ENCODE results near the gene SLC2A4RG. TPM values are rescaled to one million over a fixed set of nuclear protein-coding genes. Genes with fewer than 3 reads are reported as not detected.

SLC2A4RG gene
- total and polyA plus RNA-seq, 2 of the 4 experiments (the other 2 are of a cell fraction): 5.0 to 50.3 TPM

DNA sequence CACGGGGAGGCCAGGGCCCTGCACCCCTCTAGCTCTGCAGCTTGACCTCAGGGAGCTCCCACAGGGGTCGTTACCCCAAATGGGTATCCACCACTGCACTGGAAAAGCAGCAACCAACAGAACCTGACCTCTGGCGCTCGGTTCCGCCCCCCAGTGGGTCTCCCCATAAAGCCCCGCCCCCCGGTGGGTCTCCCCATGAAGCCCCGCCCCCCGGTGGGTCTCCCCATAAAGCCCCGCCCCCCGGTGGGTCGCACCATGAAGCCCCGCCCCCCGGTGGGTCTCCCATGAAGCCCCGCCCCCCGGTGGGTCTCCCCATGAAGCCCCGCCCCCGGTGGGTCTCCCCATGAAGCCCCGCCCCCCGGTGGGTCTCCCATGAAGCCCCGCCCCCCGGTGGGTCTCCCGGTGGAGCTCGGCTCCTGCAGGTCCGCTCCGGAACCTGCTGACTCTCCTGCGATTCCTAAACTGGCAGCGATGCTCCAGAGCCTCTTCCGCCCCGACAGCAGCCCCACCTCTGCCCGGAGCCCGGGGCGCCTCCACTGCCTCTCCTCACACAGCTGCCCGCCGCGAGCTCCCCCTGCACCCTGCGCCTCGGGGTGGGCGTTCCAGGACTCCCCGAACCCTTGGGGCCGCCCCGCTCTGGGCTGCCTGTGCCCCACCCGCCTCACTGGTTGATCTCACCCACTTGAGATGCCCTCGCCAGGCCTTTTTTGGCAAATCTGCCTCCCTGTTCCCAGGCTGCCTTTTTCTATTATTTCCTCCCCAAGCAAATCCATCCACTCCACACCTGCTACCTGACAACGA is 12.1 kb downstream of the SLC2A4RG start:
- H2BK120ac ChIP-seq (ENCODE audit: low read depth, low read length): no peak overlapping the region
- no peaks in the 10 kb centered on the region; the same call in 1 of the 2 replicates for H4K20me1 ChIP-seq (ENCODE audit: insufficient read depth, low read length)
- POLR2A ChIA-PET (ENCODE audit: unreplicated experiment): no interaction called here
- no peak overlapping the region for H3K9ac ChIP-seq (ENCODE audit: low read depth, low read length)
- no peaks in the 10 kb centered on the region for H3K9me3 ChIP-seq (ENCODE audit: control insufficient read depth, insufficient read depth, low read length)
- H3K36me3 ChIP-seq (ENCODE audit: control insufficient read depth, insufficient read depth, low read length): peaks cover 5% of the 10 kb centered on the region; the same call in 1 of the 2 replicates
- no peak overlapping the region for H4K8ac ChIP-seq (ENCODE audit: low read depth in 2 of 2, low read length in 2 of 2)
- H2AFZ ChIP-seq (replicated peaks; ENCODE audit: low read length, poor library complexity): no peak overlapping the region
- no peak overlapping the region for H3K4me2 ChIP-seq (ENCODE audit: low read depth, low read length)
- no peak overlapping the region for H2BK5ac ChIP-seq (ENCODE audit: low read depth, low read length, poor library complexity, severe bottlenecking)
- H3K23ac ChIP-seq (ENCODE audit: low read depth, low read length): no peak overlapping the region
- H3K27ac ChIP-seq (ENCODE audit: insufficient read depth, low read length): no peak overlapping the region
- no peak for ATAC-seq (ENCODE audit: low read depth)
- no peak overlapping the region for H3K14ac ChIP-seq (replicated peaks; ENCODE audit: low read depth, low read length)
- H3K4me3 ChIP-seq (ENCODE audit: insufficient read depth, low read depth, low read length): no peak overlapping the region
- H4K91ac ChIP-seq (ENCODE audit: insufficient read depth, low read depth, low read length): no peak overlapping the region
- no peak overlapping the region for H2AK5ac ChIP-seq (ENCODE audit: low read depth, low read length)
- CTCF ChIA-PET: no interaction called here
- no peak overlapping the region for H4K5ac ChIP-seq (ENCODE audit: low read depth, low read length)
- DNase-seq: no peak
- no peak overlapping the region for H3K4ac ChIP-seq (ENCODE audit: low read depth, low read length)
- H3K56ac ChIP-seq (ENCODE audit: extremely low read depth, insufficient read depth, low read length): no peak overlapping the region
- H2BK15ac ChIP-seq (ENCODE audit: low read depth, low read length): no peak overlapping the region
- no peaks in the 10 kb centered on the region for H3K27me3 ChIP-seq (ENCODE audit: control insufficient read depth, insufficient read depth, low read length)
- intact Hi-C loops (cut with micrococcal nuclease): no loop called here
- H3K9me1 ChIP-seq (ENCODE audit: insufficient read depth, low read length): 0 out of 2 replicates have a peak, but pooled peaks cover 4% of the 10 kb centered on the region
- TF ChIP-seq, protein P1, sequence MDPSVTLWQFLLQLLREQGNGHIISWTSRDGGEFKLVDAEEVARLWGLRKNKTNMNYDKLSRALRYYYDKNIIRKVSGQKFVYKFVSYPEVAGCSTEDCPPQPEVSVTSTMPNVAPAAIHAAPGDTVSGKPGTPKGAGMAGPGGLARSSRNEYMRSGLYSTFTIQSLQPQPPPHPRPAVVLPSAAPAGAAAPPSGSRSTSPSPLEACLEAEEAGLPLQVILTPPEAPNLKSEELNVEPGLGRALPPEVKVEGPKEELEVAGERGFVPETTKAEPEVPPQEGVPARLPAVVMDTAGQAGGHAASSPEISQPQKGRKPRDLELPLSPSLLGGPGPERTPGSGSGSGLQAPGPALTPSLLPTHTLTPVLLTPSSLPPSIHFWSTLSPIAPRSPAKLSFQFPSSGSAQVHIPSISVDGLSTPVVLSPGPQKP (IDR thresholded peaks at IDR 0.05; ENCODE audit: borderline replicate concordance, low read depth, low read length): no peak
- TF ChIP-seq FOS (IDR thresholded peaks at IDR 0.05; ENCODE audit: low read depth, low read length) (no peak), MXI1 (IDR thresholded peaks at IDR 0.05; ENCODE audit: borderline replicate concordance, low read depth, low read length) (no peak), NFE2L2 (IDR thresholded peaks at IDR 0.05; ENCODE audit: low read depth, low read length) (no peak), MAFK (IDR thresholded peaks at IDR 0.05; ENCODE audit: low read depth, low read length) (no peak), POLR2A (IDR thresholded peaks at IDR 0.05; ENCODE audit: low read depth, low read length) (no peak), RFX5 (IDR thresholded peaks at IDR 0.05; ENCODE audit: low read depth, low read length) (no peak), SMC3 (IDR thresholded peaks at IDR 0.05; ENCODE audit: low read depth, low read length) (no peak)
- TF ChIP-seq, protein P2, sequence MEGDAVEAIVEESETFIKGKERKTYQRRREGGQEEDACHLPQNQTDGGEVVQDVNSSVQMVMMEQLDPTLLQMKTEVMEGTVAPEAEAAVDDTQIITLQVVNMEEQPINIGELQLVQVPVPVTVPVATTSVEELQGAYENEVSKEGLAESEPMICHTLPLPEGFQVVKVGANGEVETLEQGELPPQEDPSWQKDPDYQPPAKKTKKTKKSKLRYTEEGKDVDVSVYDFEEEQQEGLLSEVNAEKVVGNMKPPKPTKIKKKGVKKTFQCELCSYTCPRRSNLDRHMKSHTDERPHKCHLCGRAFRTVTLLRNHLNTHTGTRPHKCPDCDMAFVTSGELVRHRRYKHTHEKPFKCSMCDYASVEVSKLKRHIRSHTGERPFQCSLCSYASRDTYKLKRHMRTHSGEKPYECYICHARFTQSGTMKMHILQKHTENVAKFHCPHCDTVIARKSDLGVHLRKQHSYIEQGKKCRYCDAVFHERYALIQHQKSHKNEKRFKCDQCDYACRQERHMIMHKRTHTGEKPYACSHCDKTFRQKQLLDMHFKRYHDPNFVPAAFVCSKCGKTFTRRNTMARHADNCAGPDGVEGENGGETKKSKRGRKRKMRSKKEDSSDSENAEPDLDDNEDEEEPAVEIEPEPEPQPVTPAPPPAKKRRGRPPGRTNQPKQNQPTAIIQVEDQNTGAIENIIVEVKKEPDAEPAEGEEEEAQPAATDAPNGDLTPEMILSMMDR (conservative IDR thresholded peaks at IDR 0.05; ENCODE audit: low read depth, low read length): no peak
- TF ChIP-seq, protein P3, sequence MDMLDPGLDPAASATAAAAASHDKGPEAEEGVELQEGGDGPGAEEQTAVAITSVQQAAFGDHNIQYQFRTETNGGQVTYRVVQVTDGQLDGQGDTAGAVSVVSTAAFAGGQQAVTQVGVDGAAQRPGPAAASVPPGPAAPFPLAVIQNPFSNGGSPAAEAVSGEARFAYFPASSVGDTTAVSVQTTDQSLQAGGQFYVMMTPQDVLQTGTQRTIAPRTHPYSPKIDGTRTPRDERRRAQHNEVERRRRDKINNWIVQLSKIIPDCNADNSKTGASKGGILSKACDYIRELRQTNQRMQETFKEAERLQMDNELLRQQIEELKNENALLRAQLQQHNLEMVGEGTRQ (IDR thresholded peaks at IDR 0.05; ENCODE audit: low read depth, low read length): no peak
- H2BK20ac ChIP-seq (ENCODE audit: low read depth, low read length): no peak overlapping the region
- dilution Hi-C loops (cut with HindIII; ENCODE audit: low sequenced_read_pairs, unreplicated experiment): no loop called here
- H3K79me1 ChIP-seq (ENCODE audit: low read depth in 1 of 2, low read length in 2 of 2): peaks cover 0 to 6% of the 10 kb centered on the region in 2 experiments; a peak in 1 of 4 replicates
- WGBS, 2 experiments (ENCODE audit: extremely low coverage in 2 of 2, insufficient read length in 1 of 2): 95% methylated on average over 21 of the region's 45 CpGs; no CpG with 5 or more reads in 1 of the 2 experiments
- BruUV-seq (replicated peaks): no TSS peak
- peak overlapping the region; percentile 55 for H2AK9ac ChIP-seq (replicated peaks; ENCODE audit: low read depth, low read length, poor library complexity)
- H3K18ac ChIP-seq (ENCODE audit: low read depth, low read length): no peak overlapping the region
- H3K4me1 ChIP-seq (ENCODE audit: control insufficient read depth, insufficient read depth, low read length): no peaks in the 10 kb centered on the region
- in situ Hi-C loops (cut with MboI; ENCODE audit: low sequenced_read_pairs): no loop called here

Measured in IMR-90 (cell line).